Motor neuron (in vitro differentiated cells): ENCODE data around the gene ACP5. TPM values are rescaled to one million over a fixed set of nuclear protein-coding genes. Genes with fewer than 3 reads are reported as not detected.

ENCODE experiments used
- ATAC-seq, 8 experiments: fragments of 200-7000 bp; cut with Tn5 transposase; replicated peaks in 6 of 8; 2 replicates each; pipeline ENCODE4 v1.8.0; 2021; ENCODE audit warnings: mild to moderate bottlenecking in 8 of 8, moderate library complexity in 8 of 8
- H3K27ac ChIP-seq, 2 donors: fragments of 250-450 bp; sonication (Bioruptor Pico); 2 replicates each; pipeline ENCODE4 v1.9.0; 2021; ENCODE audit warnings: antibody characterized with exemption in 2 of 2, mild to moderate bottlenecking in 2 of 2, moderate library complexity in 1 of 2
- H3K4me1 ChIP-seq, 2 donors: fragments of 250-450 bp; sonication (Bioruptor Pico); replicated peaks in 1 of 2; 2 replicates each; pipeline ENCODE4 v1.6.1; 2021; ENCODE audit warnings: antibody characterized with exemption in 2 of 2, mild to moderate bottlenecking in 2 of 2, moderate library complexity in 1 of 2
- H3K4me3 ChIP-seq, 5 donors: fragments of 250-450 bp; sonication (Bioruptor Pico); 2 replicates each; pipeline ENCODE4 v1.9.0; 2021; ENCODE audit warnings: antibody characterized with exemption in 5 of 5, mild to moderate bottlenecking in 5 of 5, moderate library complexity in 4 of 5
- WGBS, 10 experiments: fragments of 450-650 bp; shearing (Covaris generic); methylation state at CpG; one replicate each; pipeline ENCODE4 v1.0.0; 2022; 5-methylcytosine and 5-hydroxymethylcytosine counted together
- in situ Hi-C, 9 experiments: fragments of 400-800 bp; cut with MboI; loops; one replicate each; pipeline ENCODE4 v1.15.0; 2021; ENCODE audit warnings: low sequenced_read_pairs in 9 of 9, low pct_unique_long_range_greater_than_20kb in 2 of 9; ENCODE audit not compliant: unreplicated experiment in 9 of 9
- total RNA-seq, 8 experiments: library from RNA; unstranded; fragments of 300-600 nt; gene quantifications; 2 replicates each; pipeline versions ENCODE4 v1.2.3 to v1.2.4, GENCODE V29; 2022

The ACP5 gene
- total RNA-seq, 8 experiments from 2014 or later = 0.29 to 10.1 (median 2.4) TPM

GRCh38 chr19:11534538-11534937 lies 42.9 kb downstream of the ACP5 start:
- in situ Hi-C loops = no loop called here
- Histone ChIP-seq H3K4me3 (no peak overlapping the region), H3K4me1 (peaks cover 0 to 12% of the 10 kb centered on the region in 2 donors), H3K27ac (no peak overlapping the region)
- ATAC-seq = no peak
- 85 to 100% (median 95%) methylated on average over 1 of the region's 1 CpG; no CpG with 5 or more reads in 1 of the 10 experiments for WGBS, 10 experiments

DNA sequence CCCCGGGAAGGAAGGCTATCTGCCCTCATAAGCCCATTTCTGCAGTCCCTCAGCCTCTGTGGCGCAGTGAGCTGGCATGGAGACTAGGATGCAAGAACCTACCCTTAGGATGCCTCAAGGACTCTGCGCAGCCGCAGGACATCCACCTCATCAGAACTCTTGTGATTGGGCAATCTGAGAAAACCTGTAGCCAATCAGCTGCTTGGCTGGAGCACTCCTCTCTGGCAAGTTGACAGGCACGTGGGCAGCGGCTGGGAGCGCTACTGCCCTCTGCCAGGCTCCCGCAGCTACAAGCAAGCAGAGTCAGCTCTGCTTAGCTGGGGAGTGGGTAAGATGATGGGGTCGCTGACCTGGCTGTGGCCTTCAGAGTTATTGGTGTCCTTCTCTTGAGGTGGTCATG lies 47.0 kb downstream of the ACP5 start:
- peak in 6 of 8 experiments; percentile 5 to 57 (median 46) for ATAC-seq
- WGBS, 10 experiments = 0 to 100% (median 17%) methylated on average over 1 to 6 of the region's 9 CpGs; no CpG with 5 or more reads in 1 of the 10 experiments

DNA sequence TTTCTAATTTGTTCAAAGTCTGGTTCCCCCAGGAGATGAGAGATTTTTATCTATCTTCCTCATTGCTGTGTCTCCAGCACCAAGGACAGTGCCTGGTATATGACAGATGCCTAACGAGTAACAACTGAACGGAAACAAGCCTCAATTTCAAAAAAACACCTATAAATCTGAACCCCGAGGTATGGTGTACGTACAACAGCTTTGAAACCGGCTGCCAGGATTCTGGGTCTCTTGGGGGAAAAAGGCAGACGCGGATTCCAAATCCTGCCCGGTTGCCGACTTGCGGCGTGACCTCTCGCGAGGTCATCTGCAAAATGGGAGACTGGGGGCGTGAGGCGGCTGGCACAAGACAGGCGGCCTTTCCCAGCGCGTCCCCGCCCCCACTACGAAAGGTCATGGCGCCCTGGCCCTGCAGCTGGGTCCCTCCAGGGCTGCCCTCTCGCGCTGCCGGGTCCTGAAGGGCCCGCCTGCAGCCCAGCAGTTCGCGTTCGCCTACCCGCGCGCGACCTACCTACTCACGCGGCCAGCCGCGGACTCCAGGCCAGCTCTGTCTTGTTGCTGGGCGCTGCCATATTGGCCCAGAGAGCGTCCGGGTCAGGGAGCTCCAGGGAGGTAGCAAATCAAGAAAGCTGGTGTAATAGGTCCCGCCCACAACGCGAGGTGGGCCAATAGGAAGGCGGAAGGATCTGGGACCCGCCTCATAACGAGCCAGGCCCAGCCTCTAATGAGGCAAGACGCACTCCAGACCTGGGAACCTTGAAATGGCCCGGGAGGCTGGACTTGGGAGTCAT lies 48.7 kb downstream of the ACP5 start, which contains the start of gene ECSIT:
Gene ECSIT (minus strand): TSS at position 584 of the 791 bp plus-strand sequence. CDS start 9,964 bp downstream, outside the sequence.
- Histone ChIP-seq H3K4me3 (peak within 1 kb of the TSS; percentile 64 to 97 (median 85)), H3K27ac (peak within 1 kb of the TSS; percentile 94 to 97), H3K4me1 (peaks cover 6 to 14% of the 10 kb centered on the region in 2 donors)
- in situ Hi-C loops = no loop called here
- ATAC-seq = peak; percentile 94 to 98 (median 96)
- 0 to 3% (median 1%) methylated on average over 4 to 21 of the region's 47 CpGs; no CpG with 5 or more reads in 2 of the 10 experiments for WGBS, 10 experiments

More for the DNA sequence above, 47.0 kb downstream of the ACP5 start:
- H3K4me3 ChIP-seq = no peak overlapping the region
- H3K4me1 ChIP-seq = peaks cover 6 to 15% of the 10 kb centered on the region in 2 donors
- in situ Hi-C loops = no loop called here
- no peak overlapping the region for H3K27ac ChIP-seq

Other genes starting within 250 kb of the ACP5 start
- gene RAB3D, start 238.0 kb downstream of the ACP5 start, total RNA-seq = 10 to 100 TPM in 4 of 8 experiments, 1 to 10 TPM in 4; 7.6 to 21.6 (median 10.7) TPM
- 100 to 1,000 TPM in 3 of 8 experiments, 10 to 100 TPM in 5; 72.1 to 148 (median 92.9) TPM for gene TMEM205, start 231.4 kb downstream of the ACP5 start, total RNA-seq
- 10 to 100 TPM in 5 of 8 experiments, 1 to 10 TPM in 3; 4.4 to 22.3 (median 14.4) TPM for gene CCDC159, start 231.1 kb downstream of the ACP5 start, total RNA-seq
- 10 to 100 TPM; 21.5 to 46.5 (median 28.0) TPM for gene PLPPR2, start 222.2 kb downstream of the ACP5 start, total RNA-seq
- gene SWSAP1, start 203.0 kb downstream of the ACP5 start, total RNA-seq = 1 to 10 TPM; 1.7 to 4.0 (median 2.2) TPM
- gene EPOR, start 193.3 kb downstream of the ACP5 start, total RNA-seq = 1 to 10 TPM; 1.7 to 6.1 (median 3.4) TPM
- 1 to 10 TPM in 5 of 8 experiments, under 1 TPM in 3; 0.60 to 3.1 (median 1.2) TPM for gene RGL3, start 158.3 kb downstream of the ACP5 start, total RNA-seq
- gene ODAD3, start 142.5 kb downstream of the ACP5 start, total RNA-seq = 1 to 10 TPM in 5 of 8 experiments, under 1 TPM in 3; 0.45 to 5.1 (median 1.6) TPM
- gene PRKCSH, start 142.0 kb downstream of the ACP5 start, total RNA-seq = 100 to 1,000 TPM; 160 to 255 (median 196) TPM
- 10 to 100 TPM in 5 of 8 experiments, under 1 TPM in 3; 0.22 to 95.6 (median 47.7) TPM for gene ELAVL3, start 96.6 kb downstream of the ACP5 start, total RNA-seq
- gene ZNF653, start 71.8 kb downstream of the ACP5 start, total RNA-seq = 10 to 100 TPM in 3 of 8 experiments, 1 to 10 TPM in 5; 2.5 to 12.8 (median 8.4) TPM
- 10 to 100 TPM; 20.9 to 56.9 (median 47.6) TPM for gene ECSIT, start 48.5 kb downstream of the ACP5 start, total RNA-seq
- 10 to 100 TPM in 1 of 8 experiments, 1 to 10 TPM in 6, under 1 TPM in 1; 0.55 to 11.5 (median 1.6) TPM for gene CNN1, start 38.8 kb downstream of the ACP5 start, total RNA-seq
- 10 to 100 TPM; 48.1 to 93.5 (median 58.2) TPM for gene ELOF1, start 18.4 kb downstream of the ACP5 start, total RNA-seq
- 10 to 100 TPM in 7 of 8 experiments, 1 to 10 TPM in 1; 6.8 to 55.7 (median 42.5) TPM for gene ZNF627, start 19.8 kb upstream of the ACP5 start, total RNA-seq
- gene ZNF823, start 161.3 kb upstream of the ACP5 start, total RNA-seq = 10 to 100 TPM in 2 of 8 experiments, 1 to 10 TPM in 6; 4.7 to 13.8 (median 8.2) TPM
- gene ZNF441, start 189.4 kb upstream of the ACP5 start, total RNA-seq = 10 to 100 TPM in 5 of 8 experiments, 1 to 10 TPM in 3; 3.8 to 80.3 (median 21.5) TPM
- 1 to 10 TPM in 6 of 8 experiments, under 1 TPM in 2; 0.87 to 8.6 (median 5.7) TPM for gene ZNF491, start 220.9 kb upstream of the ACP5 start, total RNA-seq
- 10 to 100 TPM in 7 of 8 experiments, 1 to 10 TPM in 1; 7.2 to 20.1 (median 15.9) TPM for gene ZNF440, start 236.6 kb upstream of the ACP5 start, total RNA-seq